ENCODE results near the gene TRAPPC2L. TPM values are rescaled to one million over a fixed set of nuclear protein-coding genes. Genes with fewer than 3 reads are reported as not detected.

The TRAPPC2L gene
- total and polyA plus RNA-seq, 2 experiments from 2014 or later = 59.3 to 167 TPM

- TF ChIP-seq CREB1 (CRISPR knock-in tag; IDR thresholded peaks at IDR 0.05; ENCODE audit: low read depth) (no peak), ETS1 (IDR thresholded peaks at IDR 0.05) (no peak), REST (IDR thresholded peaks at IDR 0.05; ENCODE audit: unreplicated experiment) (no peak)
Measured at GRCh38 chr16:88835818-88836217, 21.1 kb upstream of the TRAPPC2L start (continued).

- peaks cover 8% of the 10 kb centered on the region for H3K36me3 Mint-ChIP-seq (ENCODE audit: low read depth)
- H3K4me1 ChIP-seq (ENCODE audit: insufficient read depth) = no peaks in the 10 kb centered on the region
- ATAC-seq (no peak), DNase-seq (ENCODE audit: low spot score) (no peak)
- no peak overlapping the region for H3K27ac Mint-ChIP-seq
- H3K27me3 Mint-ChIP-seq (ENCODE audit: insufficient read depth, low read depth, poor library complexity) = peaks cover 8% of the 10 kb centered on the region
- H3K27me3 ChIP-seq (ENCODE audit: insufficient read depth) = no peaks in the 10 kb centered on the region
- no peak overlapping the region for H3K4me3 Mint-ChIP-seq
- H3K4me2 ChIP-seq = no peak overlapping the region
- H3K9me2 ChIP-seq (ENCODE audit: insufficient read depth) = no peaks in the 10 kb centered on the region
- H3K4me3 ChIP-seq = no peak overlapping the region
- no peaks in the 10 kb centered on the region for H4K20me1 ChIP-seq (replicated peaks; ENCODE audit: insufficient read depth)
- no peak overlapping the region for H2AFZ ChIP-seq
- H3F3A ChIP-seq (replicated peaks; ENCODE audit: low read depth) = no peaks in the 10 kb centered on the region
- no peaks in the 10 kb centered on the region for H3K4me1 Mint-ChIP-seq
- H3K9me3 Mint-ChIP-seq = no peaks in the 10 kb centered on the region
- H3K36me3 ChIP-seq (ENCODE audit: insufficient read depth) = no peaks in the 10 kb centered on the region; the same call in 1 of the 2 replicates
- TF ChIP-seq EZH2phosphoT487 (IDR thresholded peaks at IDR 0.05; ENCODE audit: unreplicated experiment) = no peak
- no peak for TF ChIP-seq JUNB (IDR thresholded peaks at IDR 0.05; ENCODE audit: unreplicated experiment)
- TF ChIP-seq CTCF (conservative IDR thresholded peaks at IDR 0.05; ENCODE audit: low read depth in 2 of 2) = no peak
- TF ChIP-seq POLR2AphosphoS5 (IDR thresholded peaks at IDR 0.05; ENCODE audit: low read depth) = no peak
- no peak for TF ChIP-seq EZH2 (IDR thresholded peaks at IDR 0.05; ENCODE audit: low read depth, unreplicated experiment)
- no peak for TF ChIP-seq CREB1 (CRISPR knock-in tag; IDR thresholded peaks at IDR 0.05; ENCODE audit: low read depth)
- TF ChIP-seq STAT1 (IDR thresholded peaks at IDR 0.05; ENCODE audit: unreplicated experiment) = no peak
- no peaks in the 10 kb centered on the region for H3K79me2 ChIP-seq (replicated peaks; ENCODE audit: insufficient read depth)
- no peak overlapping the region for H3K27ac ChIP-seq (ENCODE audit: low read depth)
Measured at GRCh38 chr16:88836791-88837190, 20.1 kb upstream of the TRAPPC2L start.
